PC-9 (cell line): ENCODE data around the gene SLC6A6. TPM values are rescaled to one million over a fixed set of nuclear protein-coding genes. Genes with fewer than 3 reads are reported as not detected.

Experiments used
- BruUV-seq: library from RNA; stranded (reverse); fragments of 400-500 nt; replicated peaks from 2 replicates; lab custom pipeline; 2021; lab: Mats Ljungman, UMichigan
- CTCF ChIA-PET: fragments of 300-600 bp; sonication (Branson Sonifier 250); formaldehyde crosslinking; loops from one replicate; lab custom pipeline; 2022; ENCODE audit warnings: antibody characterized with exemption; lab: Charles Lee
- POLR2A ChIA-PET: fragments of 300-600 bp; sonication (Branson Sonifier 250); formaldehyde crosslinking; loops from one replicate; lab custom pipeline; 2022; ENCODE audit warnings: antibody characterized with exemption; ENCODE audit not compliant: unreplicated experiment; lab: Charles Lee
- DNase-seq, 2 experiments: peaks; one replicate each; pipeline versions ENCODE4 v3.0.0 to v3.0.0-alpha.2; 2015 to 2022; ENCODE audit warnings: mixed read lengths in 1 of 2
- H2AFZ ChIP-seq: fragments of 200-600 bp; sonication (generic); 2 replicates; pipeline ENCODE4 v1.8.1; 2017; ENCODE audit warnings: antibody characterized with exemption
- H3F3A ChIP-seq: fragments of 200-600 bp; sonication (generic); 2 replicates; pipeline ENCODE4 v1.8.1; 2017; ENCODE audit warnings: antibody characterized with exemption, mild to moderate bottlenecking, low read depth; ENCODE audit not compliant: insufficient read depth
- H3K27ac ChIP-seq: fragments of 200-600 bp; sonication (generic); 2 replicates; pipeline ENCODE4 v1.6.1; 2016; ENCODE audit warnings: mixed run types
- H3K27me3 ChIP-seq: fragments of 200-600 bp; sonication (generic); 2 replicates; pipeline ENCODE4 v1.6.1; 2016; ENCODE audit warnings: low read depth, mixed run types; ENCODE audit not compliant: insufficient read depth
- H3K36me3 ChIP-seq: fragments of 200-600 bp; sonication (generic); 2 replicates; pipeline ENCODE4 v1.6.1; 2016; ENCODE audit warnings: low read depth, mixed run types
- H3K4me1 ChIP-seq: fragments of 200-600 bp; sonication (generic); replicated peaks from 2 replicates; pipeline ENCODE4 v1.6.1; 2016; ENCODE audit warnings: mixed run types; ENCODE audit not compliant: insufficient read depth
- H3K4me2 ChIP-seq: fragments of 200-600 bp; sonication (generic); 2 replicates; pipeline ENCODE4 v1.6.1; 2017; ENCODE audit warnings: mixed run types
- H3K4me3 ChIP-seq: fragments of 200-600 bp; sonication (generic); 2 replicates; pipeline ENCODE4 v1.6.1; 2016; ENCODE audit warnings: mixed run types
- H3K79me2 ChIP-seq: fragments of 200-600 bp; sonication (generic); 2 replicates; pipeline ENCODE4 v1.6.1; 2017; ENCODE audit warnings: low read depth, mixed run types
- H3K9me2 ChIP-seq: fragments of 200-600 bp; sonication (generic); 2 replicates; pipeline ENCODE4 v1.8.1; 2017; ENCODE audit warnings: mild to moderate bottlenecking; ENCODE audit not compliant: insufficient read depth
- H3K9me3 ChIP-seq: fragments of 200-600 bp; sonication (generic); 2 replicates; pipeline ENCODE4 v1.8.1; 2016; ENCODE audit warnings: low read depth; ENCODE audit not compliant: insufficient read depth
- H4K20me1 ChIP-seq: fragments of 200-600 bp; sonication (generic); 2 replicates; pipeline ENCODE4 v1.8.1; 2017; ENCODE audit not compliant: insufficient read depth
- EZH2 ChIP-seq: fragments of 200-600 bp; sonication (generic); IDR thresholded peaks from 2 replicates; pipeline ENCODE4 v1.8.0; 2017; ENCODE audit warnings: antibody characterized with exemption, low read depth
- intact Hi-C: fragments of 100-400 bp; cut with micrococcal nuclease; formaldehyde crosslinking; loops from one replicate; pipeline ENCODE4 v1.10.0; 2022; ENCODE audit not compliant: unreplicated experiment
- total RNA-seq: library from RNA; stranded (reverse); gene quantifications from 2 replicates; pipeline ENCODE4 v1.2.3, GENCODE V29; 2021
- TF ChIP-seq, protein P1 (sequence below): fragments of 200-600 bp; sonication (generic); conservative IDR thresholded peaks from 2 replicates; pipeline ENCODE4 v1.6.1; 2017; ENCODE audit warnings: mixed run types, antibody characterized with exemption, mild to moderate bottlenecking, moderate library complexity

Gene SLC6A6
- total RNA-seq, 1 experiment from 2014 or later: 122 TPM

DNA sequence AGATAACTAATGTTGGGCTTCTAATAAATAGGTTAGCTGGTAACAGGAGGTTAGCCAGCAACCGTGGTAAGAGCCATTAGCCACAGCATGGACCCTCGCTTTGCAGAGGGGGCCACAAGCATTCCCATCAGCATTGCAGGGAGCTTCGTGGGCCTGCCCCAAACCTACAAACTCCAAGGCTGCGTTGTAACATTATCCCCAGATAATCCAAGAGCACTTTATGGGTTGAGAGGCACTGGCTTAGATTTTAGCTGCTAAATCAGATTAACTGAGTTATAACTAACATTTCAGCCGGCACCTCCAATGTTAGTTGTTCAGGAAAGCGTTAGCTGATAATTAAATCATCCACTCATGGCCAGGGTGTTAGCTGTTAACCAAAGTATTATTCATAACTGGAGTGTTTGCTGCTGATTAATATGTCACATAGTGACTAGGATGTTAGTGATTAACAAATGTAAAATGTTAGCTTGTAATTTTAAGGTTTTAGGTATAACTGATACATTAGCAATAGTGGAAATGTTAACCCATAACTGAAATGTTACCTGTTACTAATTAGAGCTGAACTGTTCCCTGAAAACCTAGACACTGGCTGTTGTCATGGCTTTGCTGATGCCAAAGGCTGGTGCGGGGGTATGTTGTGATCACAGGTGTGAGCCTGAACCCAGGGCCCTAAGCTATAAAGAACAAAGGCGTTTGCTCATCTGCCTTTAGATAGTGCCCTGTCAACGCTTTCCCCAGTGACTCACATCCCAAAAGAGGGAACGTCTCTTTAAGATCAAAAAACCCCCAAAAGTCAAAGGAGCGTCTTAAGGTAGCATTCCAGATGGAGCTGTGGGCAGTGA, 56.2 kb downstream of the SLC6A6 start:
- Histone ChIP-seq H3K27me3 (no peaks in the 10 kb centered on the region), H3F3A (peaks cover 33% of the 10 kb centered on the region), H3K9me2 (no peaks in the 10 kb centered on the region), H3K4me2 (no peak overlapping the region), H3K4me3 (no peak overlapping the region), H4K20me1 (no peaks in the 10 kb centered on the region), H3K9me3 (no peaks in the 10 kb centered on the region), H3K36me3 (peaks cover 50% of the 10 kb centered on the region; the same call in 1 of the 2 replicates), H3K27ac (no peak overlapping the region), H3K4me1 (peaks cover 2% of the 10 kb centered on the region; the same call in 1 of the 2 replicates), H2AFZ (no peak overlapping the region), H3K79me2 (peaks cover 5% of the 10 kb centered on the region; the same call in 1 of the 2 replicates)
- POLR2A ChIA-PET: no interaction called here
- intact Hi-C loops: no loop called here
- DNase-seq: no peak
- TF ChIP-seq, protein P1, sequence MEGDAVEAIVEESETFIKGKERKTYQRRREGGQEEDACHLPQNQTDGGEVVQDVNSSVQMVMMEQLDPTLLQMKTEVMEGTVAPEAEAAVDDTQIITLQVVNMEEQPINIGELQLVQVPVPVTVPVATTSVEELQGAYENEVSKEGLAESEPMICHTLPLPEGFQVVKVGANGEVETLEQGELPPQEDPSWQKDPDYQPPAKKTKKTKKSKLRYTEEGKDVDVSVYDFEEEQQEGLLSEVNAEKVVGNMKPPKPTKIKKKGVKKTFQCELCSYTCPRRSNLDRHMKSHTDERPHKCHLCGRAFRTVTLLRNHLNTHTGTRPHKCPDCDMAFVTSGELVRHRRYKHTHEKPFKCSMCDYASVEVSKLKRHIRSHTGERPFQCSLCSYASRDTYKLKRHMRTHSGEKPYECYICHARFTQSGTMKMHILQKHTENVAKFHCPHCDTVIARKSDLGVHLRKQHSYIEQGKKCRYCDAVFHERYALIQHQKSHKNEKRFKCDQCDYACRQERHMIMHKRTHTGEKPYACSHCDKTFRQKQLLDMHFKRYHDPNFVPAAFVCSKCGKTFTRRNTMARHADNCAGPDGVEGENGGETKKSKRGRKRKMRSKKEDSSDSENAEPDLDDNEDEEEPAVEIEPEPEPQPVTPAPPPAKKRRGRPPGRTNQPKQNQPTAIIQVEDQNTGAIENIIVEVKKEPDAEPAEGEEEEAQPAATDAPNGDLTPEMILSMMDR: no peak
- TF ChIP-seq EZH2: no peak
- no TSS peak for BruUV-seq
- CTCF ChIA-PET: interaction anchor here (0.6 kb wide), 2 partner anchors 9 to 201 kb away, joined by 4 to 5 read pairs; no protein-coding TSS in a partner anchor

DNA sequence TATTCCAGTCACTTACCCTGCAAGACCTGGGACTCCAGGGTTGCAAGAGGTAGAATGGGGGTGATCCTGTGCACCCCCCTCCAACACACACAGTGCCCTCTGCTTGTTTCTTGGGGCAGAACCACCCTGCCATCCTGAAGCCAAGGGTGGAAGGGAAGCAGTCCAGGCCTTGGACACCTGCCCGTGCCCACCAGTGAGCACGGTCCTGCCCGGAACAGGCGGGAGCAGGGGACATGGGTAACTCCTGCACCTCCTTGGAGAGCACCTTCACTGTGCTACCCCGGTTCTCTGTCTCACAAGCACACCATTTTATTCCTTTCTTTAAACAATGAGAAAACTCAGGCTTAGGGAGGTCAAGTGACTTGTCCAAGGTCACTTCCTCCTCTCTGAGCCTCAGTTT, 57.0 kb downstream of the SLC6A6 start:
- Histone ChIP-seq H2AFZ (no peak overlapping the region), H3K27me3 (no peaks in the 10 kb centered on the region), H3K79me2 (no peaks in the 10 kb centered on the region), H3K9me3 (no peaks in the 10 kb centered on the region), H3F3A (peaks cover 29% of the 10 kb centered on the region; the same call in 1 of the 2 replicates), H3K4me2 (no peak overlapping the region), H3K9me2 (no peaks in the 10 kb centered on the region), H4K20me1 (no peaks in the 10 kb centered on the region), H3K4me3 (no peak overlapping the region), H3K36me3 (peaks cover 44% of the 10 kb centered on the region; the same call in 1 of the 2 replicates), H3K27ac (no peak overlapping the region), H3K4me1 (no peaks in the 10 kb centered on the region)
- TF ChIP-seq EZH2: no peak
- TF ChIP-seq, protein P1: no peak
- intact Hi-C loops: no loop called here
- no peak for DNase-seq
- BruUV-seq: no TSS peak
- ChIA-PET CTCF (interaction anchor here (0.6 kb wide), 1 partner anchor 202 kb away, joined by 4 read pairs; no protein-coding TSS in a partner anchor), POLR2A (no interaction called here)

DNA sequence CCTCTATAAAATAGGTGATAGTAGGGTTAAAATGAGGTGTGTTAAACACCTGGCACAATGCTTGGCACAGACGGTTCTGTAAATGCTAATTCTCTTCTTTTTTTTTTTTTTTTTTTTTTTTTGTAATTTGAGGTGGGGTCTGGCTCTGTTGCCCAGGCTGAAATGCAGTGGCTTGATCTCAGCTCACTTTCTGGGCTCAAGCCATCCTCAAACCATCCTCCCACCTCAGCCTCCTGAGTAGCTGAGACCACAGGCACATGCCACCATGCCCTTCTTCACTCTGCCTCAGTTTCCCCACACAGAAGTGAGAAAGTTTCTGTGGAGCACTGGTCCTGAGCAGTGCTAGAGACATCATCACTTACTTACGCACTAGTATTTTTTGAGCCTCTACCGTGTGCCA, 57.4 kb downstream of the SLC6A6 start:
- TSS peak; percentile 4 for BruUV-seq

More for the DNA sequence above, 57.4 kb downstream of the SLC6A6 start:
- intact Hi-C loops: loop anchor here (2.0 kb wide), 2 partner anchors 55 to 199 kb away; no protein-coding TSS in a partner anchor
- no peak overlapping the region for H3K4me2 ChIP-seq
- CTCF ChIA-PET: no interaction called here
- H3K36me3 ChIP-seq: peaks cover 40% of the 10 kb centered on the region; the same call in 1 of the 2 replicates
- POLR2A ChIA-PET: no interaction called here
- peaks cover 32% of the 10 kb centered on the region; the same call in 1 of the 2 replicates for H3F3A ChIP-seq
- H3K4me3 ChIP-seq: no peak overlapping the region
- no peak overlapping the region for H3K27ac ChIP-seq
- H4K20me1 ChIP-seq: no peaks in the 10 kb centered on the region
- H3K27me3 ChIP-seq: no peaks in the 10 kb centered on the region
- TF ChIP-seq EZH2: no peak
- TF ChIP-seq, protein P1: no peak
- H3K4me1 ChIP-seq: no peaks in the 10 kb centered on the region
- no peaks in the 10 kb centered on the region for H3K9me2 ChIP-seq
- H3K79me2 ChIP-seq: no peaks in the 10 kb centered on the region
- H2AFZ ChIP-seq: no peak overlapping the region
- H3K9me3 ChIP-seq: no peaks in the 10 kb centered on the region
- no peak for DNase-seq
